Measurements from ENCODE around the gene DMAC2.

- TF ChIP-seq CTCF (IDR thresholded peaks at IDR 0.05; ENCODE audit: low read length) (no peak), EZH2 (IDR thresholded peaks at IDR 0.05; ENCODE audit: borderline replicate concordance, low read length) (no peak)
These were observed 53.3 kb downstream of the DMAC2 start for GRCh38 chr19:41386442-41386841.

Data from OCI-LY1 (cell line).